ENCODE results near the gene SERPINE1.

SERPINE1 gene

GRCh38 chr7:101156866-101157589 is 30.1 kb downstream of the SERPINE1 start:
- DNase-seq = no peak

GRCh38 chr7:101159696-101160674 is 33.1 kb downstream of the SERPINE1 start:
- no peak for DNase-seq

- no peak for DNase-seq
These were observed 34.0 kb downstream of the SERPINE1 start for GRCh38 chr7:101160910-101161309.

GRCh38 chr7:101161692-101162471 is 35.0 kb downstream of the SERPINE1 start:
- DNase-seq = no peak

GRCh38 chr7:101162551-101163278 is 35.8 kb downstream of the SERPINE1 start:
- no peak for DNase-seq

GRCh38 chr7:101163279-101164070 is 36.6 kb downstream of the SERPINE1 start:
- DNase-seq = no peak

GRCh38 chr7:101164071-101164840 is 37.4 kb downstream of the SERPINE1 start:
- DNase-seq = no peak

GRCh38 chr7:101165075-101165957 is 38.4 kb downstream of the SERPINE1 start, which contains the start of gene VGF:
TSS of gene VGF (minus strand) at chr7:101165569. CDS start at chr7:101164843, 726 bp downstream.
- peak; percentile 91 for DNase-seq

- DNase-seq = no peak
These were observed 39.2 kb downstream of the SERPINE1 start for GRCh38 chr7:101165958-101166647.

GRCh38 chr7:101166648-101166908 is 39.7 kb downstream of the SERPINE1 start:
- no peak for DNase-seq

GRCh38 chr7:101166909-101167644 is 40.2 kb downstream of the SERPINE1 start:
- no peak for DNase-seq

- no peak for DNase-seq
These were observed 40.9 kb downstream of the SERPINE1 start for GRCh38 chr7:101167645-101168411.

- DNase-seq = no peak
These were observed 41.6 kb downstream of the SERPINE1 start for GRCh38 chr7:101168412-101169049.

GRCh38 chr7:101169110-101169837 is 42.4 kb downstream of the SERPINE1 start:
- no peak for DNase-seq

- peak; percentile 82 for DNase-seq
These were observed 43.1 kb downstream of the SERPINE1 start for GRCh38 chr7:101169838-101170551.
